HTERT RPE-1 (cell line): Measurements from ENCODE around the gene CEP112.
"Not testable (repeated sequence)": the region's sequence is repeated elsewhere in the genome, so short reads cannot be mapped to it uniquely, and the experiment has no call there.

Experiments used
- in situ Hi-C: fragments of 300-500 bp; cut with MboI; formaldehyde crosslinking; loops from 4 replicates; pipeline ENCODE4 v1.14.3; 2020; ENCODE audit warnings: low sequenced_read_pairs

The CEP112 gene

DNA sequence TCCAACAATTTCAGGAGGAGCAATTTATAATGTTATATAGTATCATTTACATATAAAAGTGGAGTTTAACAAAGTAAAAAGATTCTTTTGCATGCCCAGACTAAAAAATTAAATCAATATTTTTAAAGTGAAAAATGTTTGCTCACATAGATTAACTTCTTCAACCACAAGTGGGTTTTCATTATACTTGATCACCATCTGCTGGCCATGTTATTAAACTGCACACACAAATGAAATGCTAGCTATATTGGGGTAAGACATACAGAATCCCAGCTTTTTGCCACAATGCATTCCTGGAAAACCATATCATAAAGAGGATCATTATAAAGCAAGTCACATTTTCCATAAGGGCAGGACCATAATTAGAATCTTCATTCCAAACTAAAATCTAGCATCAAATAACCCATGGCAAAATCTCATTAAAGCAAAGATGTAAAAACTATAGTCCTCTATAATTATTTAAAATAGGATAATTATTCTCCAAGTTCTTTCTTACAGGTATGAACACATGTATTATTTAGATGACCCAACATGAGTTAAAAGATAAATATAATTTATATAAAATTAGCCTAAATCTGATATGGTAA lies 26.3 kb downstream of the CEP112 start:
- in situ Hi-C loops: no loop called here

DNA sequence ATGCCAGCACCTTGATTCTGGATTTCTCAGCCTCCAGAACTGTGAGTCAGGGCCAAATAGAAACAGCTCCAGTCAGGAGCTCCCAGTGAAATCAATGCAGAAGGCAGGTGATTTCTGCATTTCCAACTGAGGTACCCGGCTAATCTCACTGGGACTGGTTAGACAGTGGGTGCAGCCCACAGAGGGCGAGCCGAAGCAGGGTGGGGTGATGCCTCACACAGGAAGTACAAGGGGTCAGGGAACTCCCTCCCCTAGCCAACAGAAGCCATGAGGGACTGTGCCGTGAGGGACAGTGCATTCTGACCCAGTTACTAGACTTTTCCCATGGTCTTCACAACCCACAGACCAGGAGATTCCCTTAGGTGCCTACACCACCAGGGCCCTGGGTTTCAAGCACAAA lies 36.9 kb downstream of the CEP112 start:
- in situ Hi-C loops: not testable (repeated sequence)

DNA sequence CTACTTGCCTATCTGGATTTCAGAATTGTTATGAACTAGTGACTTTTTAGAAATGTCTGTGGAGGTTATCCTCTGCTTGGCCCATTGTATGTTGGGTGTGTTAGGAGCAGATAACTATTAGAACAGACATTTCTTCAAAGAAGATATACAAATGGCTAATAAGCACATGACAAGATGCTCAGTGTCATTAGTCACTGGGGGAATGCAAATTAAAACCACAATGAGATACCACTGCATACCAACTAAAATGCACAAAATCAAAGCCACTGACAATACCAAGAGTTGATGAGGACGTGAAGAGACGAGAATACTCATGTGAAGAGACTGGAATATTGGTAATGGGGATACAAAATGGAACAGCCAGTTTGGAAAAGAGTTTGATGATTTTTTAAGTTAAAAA lies 39.2 kb downstream of the CEP112 start:
- in situ Hi-C loops: no loop called here

DNA sequence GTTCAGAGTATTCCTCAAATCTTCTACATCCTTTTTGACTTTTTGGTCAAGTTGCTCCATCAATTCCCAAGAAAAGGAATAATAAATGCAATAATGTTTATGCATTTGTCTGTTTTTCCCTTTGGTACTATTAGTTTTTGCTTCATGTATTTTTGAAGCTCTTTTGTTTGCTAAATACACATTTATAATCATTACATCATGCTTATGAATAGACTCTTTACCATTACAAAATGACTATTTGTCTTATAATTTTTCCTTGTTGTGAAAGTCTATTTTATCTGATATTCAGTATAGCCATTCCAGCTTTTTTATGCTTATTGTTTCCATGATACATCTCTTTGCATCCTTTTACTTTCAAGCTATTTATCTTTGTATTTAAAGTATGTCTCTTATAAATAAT lies 41.2 kb downstream of the CEP112 start:
- in situ Hi-C loops: no loop called here

DNA sequence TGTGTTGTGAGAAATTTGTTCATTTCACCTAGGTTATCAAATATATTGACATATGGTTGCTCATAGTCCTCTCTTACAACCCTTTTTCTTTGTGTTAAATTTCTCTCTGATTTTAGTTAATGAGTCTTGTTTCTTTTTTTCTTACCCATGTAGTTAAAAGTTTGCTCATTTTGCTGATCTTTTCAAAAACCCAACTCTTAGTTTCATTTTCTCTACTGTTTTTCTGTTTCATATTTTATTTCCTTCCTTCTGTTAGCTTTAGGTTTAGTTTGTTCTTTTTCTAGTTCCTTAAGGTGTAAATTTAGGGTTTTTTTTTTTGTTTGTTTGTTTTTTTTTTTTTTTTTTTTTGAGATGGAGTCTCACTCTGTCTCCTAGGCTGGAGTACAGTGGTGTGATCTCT lies 42.4 kb downstream of the CEP112 start:
- in situ Hi-C loops: no loop called here

DNA sequence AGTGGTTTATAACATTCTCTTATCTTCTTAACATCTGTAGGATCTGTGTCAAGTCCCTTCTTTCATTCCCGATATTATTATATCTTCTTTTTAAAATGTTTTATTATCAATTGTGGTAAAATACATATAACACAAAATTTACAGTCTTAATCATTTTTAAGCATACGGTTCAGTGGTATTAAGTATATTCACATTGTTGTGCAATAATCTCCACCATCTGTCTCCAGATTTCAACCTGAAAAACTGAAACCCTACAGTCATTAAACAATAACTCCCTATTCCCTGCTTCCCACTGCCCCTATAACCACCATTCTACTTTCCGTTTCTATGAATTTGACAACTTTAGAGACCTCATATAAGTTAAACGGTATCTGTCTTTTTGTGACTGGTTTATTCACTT lies 45.5 kb downstream of the CEP112 start:
- in situ Hi-C loops: no loop called here

DNA sequence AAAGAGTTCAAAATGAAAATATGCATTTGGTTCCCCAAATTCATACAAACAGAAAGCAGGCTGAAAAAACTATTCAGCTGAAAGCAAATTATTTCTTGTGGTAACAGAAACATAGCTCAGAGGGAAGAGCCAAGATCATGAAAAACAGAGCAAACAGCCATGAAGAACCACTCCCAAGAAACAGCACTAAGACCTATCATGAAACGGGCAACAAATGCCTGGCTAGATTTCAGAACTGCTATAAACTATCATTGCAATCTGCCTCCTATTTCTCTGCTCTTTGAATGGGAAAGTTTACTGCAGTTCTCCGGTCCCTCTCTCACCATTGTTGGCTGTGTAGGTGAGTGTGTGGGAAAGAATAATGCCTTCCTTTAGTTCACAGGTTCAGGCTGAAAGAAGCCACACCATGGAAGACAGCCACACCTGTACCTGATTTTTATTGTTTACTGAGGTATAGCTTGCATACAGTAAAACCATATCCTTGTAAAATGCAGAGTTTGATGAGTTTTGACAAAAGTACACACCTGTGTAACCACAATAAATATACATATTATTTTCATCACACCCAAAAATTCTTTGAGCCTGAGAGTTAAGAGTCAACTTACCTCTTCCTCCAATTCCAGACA lies 48.2 kb downstream of the CEP112 start:
- in situ Hi-C loops: no loop called here

DNA sequence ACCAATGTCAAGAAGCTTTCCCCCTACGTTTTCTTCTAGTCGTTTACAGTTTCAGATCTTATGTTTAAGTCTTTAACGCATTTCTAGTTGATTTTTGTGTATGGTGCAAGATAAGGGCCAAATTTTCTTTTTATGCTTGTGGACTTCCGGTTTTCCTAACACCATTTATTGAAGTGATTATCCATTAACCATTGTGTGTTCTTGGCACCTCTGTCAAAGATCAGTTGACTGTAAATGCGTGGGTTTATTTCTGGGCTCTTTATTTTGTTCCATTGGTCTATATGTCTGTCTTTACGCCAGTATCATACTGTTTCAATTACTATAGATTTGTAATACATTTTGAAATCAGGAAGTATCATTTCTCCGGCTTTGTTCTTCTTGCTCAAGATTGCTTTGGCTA lies 49.5 kb downstream of the CEP112 start:
- in situ Hi-C loops: no loop called here

DNA sequence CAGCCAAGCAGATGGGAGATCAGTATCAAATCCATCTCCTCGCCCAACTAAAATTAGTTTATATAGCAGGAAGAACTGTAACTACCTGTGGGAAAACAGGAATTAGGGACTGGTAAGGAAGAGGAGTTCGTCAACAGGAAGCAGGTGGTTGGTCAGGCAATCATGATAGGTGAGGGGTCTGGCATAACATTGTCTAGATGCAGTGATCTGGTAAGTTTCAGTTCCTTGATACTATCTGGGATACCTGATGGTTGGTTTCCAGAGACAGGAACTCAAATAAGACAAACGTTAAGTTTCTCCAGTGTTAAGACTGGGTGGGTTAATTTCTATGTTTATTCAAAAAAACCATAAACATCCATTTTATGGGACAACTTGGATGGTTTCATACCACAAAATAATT lies 53.8 kb downstream of the CEP112 start:
- in situ Hi-C loops: no loop called here

DNA sequence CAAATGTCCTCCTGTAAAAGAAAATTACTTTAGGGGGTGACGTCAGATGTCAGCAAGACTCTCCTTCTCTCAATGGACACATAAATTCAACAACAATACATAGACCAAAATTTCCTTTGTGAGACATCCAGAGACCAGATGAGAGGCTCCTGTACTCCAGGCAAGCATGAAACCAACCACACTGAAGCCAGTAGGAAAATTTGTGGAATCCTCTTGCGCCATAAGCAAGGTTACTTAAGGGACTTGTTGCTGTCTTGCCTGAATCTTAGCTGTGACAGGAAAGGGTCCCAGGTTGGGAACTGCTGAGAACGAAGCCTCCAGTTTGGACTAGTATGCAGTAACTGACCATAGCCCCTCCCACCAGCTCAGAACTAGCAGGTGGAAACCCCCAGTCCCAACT lies 56.0 kb downstream of the CEP112 start:
- in situ Hi-C loops: no loop called here

DNA sequence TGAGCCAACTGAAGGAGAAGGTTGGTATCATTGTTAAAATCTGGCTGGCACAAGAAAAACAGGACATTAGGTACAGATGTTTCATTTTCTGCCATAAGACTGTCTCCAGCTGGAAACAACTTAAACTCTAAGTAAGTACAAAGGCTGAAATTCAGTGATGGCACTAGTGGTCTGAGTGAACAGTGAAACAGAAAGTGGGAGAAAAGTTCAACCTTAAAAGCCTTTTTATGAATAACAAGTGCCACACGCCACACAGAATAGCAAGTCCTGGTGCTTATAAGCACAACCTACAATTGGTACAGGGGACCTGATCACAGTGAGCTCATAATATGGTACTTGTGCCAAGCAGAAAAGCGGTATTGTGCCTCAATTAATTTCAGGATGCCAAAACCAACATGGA lies 56.7 kb downstream of the CEP112 start:
- in situ Hi-C loops: no loop called here

DNA sequence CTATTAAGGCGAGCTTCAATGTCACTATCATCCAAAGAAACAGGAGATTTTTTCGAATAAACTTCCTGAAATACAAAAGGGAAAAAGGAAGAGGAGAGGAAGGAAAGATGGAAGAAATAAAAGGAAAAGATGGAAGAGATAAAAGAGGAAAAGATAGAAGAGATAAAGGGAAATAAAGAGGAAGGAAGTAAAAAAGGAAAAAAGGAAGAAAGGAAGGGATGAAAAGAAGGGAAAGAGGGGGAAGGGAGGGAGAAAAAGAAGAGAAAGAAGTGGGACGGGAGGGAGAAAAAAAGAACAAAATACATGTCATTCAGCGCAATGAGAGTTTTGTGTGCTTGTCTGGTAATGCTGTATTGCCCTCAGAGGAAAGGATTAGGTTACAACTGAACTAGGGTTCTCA lies 62.2 kb downstream of the CEP112 start:
- in situ Hi-C loops: no loop called here

DNA sequence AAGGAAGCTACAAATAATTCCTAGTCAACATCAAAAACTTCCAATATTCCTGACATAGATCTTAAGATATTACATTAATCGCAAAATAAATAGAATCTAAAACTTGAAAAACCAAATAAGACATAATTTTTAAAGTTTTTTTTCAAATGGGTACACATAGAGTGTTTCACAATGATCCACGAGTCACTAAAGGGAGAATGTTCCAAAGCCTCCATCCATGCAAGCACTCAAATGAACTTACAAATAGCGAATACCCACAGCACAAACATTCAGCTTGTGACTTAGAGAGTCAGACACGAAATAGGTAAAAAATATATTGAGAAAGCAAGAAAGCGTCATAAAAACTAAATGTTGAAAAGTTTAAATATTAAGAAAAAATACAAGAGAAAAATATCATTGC lies 65.7 kb downstream of the CEP112 start:
- in situ Hi-C loops: no loop called here

DNA sequence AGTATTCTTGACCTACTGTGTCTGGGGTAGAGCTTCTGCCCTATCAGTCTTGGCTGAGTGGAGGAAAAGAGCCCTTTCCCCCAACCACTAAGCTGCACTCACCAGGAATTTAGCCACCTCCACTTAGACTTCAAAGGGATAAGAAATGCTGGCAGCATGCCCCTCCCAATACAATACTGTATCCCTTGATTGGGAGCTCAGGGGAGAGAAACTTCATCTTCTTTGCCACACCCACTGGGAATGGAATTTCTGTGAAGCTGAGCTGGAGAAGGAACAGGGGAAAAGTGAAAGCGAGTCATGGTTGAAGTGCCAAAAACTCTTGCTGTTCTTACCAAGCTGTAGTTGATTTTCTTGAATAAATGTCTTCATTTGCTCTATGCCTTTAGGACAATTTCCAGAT lies 68.8 kb downstream of the CEP112 start:
- in situ Hi-C loops: no loop called here

DNA sequence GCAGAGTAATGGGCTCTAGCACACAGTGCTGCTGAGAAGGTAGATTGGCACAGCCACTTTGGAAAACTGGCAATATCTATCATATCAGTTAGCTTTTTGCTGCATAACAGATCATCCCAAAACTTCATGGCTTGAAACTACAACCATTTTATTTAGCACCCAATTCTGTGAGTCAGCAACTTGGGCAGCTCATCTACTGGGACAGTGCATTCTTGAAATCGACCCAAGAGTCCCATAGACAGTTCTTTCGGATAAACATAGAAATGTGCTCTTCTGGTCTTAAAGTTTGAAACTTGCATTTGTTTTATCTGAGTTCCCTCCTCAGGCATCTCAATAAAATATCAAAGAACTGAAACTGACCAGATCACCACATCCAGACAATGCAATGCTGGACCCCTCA lies 76.7 kb downstream of the CEP112 start:
- in situ Hi-C loops: no loop called here

DNA sequence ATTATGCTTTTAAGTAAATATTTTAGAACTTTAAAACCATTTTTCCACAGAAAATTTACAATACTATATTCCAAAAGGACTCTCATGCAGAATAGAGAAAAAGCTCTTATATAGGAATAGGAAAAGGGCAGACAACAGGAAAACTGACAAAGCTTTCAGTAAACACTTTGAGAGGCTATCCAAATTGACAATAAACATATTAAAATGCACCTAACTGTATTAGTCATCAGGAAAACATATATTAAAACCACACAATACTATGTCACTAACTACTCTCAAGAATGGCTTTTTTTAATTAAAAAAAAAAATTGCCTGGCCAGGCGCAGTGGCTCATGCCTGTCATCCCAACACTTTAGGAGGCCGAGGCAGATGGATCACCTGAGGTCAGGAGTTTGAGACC lies 77.3 kb downstream of the CEP112 start:
- in situ Hi-C loops: no loop called here

DNA sequence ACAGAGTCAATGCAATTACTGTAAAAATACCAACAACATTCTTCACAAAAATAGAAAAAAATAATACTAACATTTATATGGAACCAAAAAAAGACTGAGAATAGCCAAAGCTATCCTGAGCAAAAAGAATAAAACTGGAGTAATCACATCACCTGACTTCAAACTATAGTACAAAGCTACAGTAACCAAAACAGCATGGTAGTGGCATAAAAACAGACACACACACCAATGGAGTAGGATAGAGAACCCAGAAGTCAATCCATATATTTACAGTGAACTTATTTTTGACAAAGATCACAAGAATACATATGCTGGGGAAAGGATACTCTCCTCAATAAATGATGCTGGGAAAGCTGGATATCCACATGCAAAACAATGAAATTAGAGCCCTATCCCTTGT lies 84.2 kb downstream of the CEP112 start:
- in situ Hi-C loops: no loop called here

DNA sequence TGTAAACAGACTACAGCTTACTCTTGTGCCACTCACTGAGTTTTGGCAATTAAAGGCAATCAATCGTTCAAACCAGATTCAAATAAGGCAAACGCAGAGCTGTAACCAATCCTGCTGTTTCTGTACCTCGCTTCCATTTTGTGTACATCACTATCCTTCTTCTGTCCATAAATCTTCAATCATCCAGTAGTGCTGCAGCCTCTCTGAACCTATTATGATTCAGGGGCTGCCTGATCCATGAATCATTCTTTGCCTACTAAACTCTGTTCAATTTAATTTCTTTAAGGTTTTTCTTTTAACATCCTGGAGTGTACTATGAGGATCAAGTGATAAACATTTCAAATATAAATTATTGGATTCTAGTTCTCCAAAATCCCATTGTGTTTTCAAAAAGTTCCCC lies 93.9 kb downstream of the CEP112 start:
- in situ Hi-C loops: no loop called here

DNA sequence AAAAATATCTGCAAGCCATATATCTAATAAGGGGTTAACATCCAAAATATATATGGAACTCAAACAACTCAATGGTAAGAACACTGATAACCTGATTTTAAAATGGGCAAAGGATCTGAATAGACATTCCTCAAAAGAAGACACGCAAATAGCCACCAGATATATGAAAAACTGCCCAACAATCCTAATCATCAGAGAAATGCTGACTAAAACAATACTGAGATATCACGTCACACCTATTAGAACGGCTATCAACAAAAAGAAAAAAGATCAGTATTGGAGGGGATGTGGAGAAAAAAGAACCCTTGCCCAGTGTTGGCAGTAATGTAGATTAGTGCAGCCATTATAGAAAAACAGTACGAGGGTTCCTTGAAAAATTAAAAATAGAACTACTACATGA lies 97.2 kb downstream of the CEP112 start:
- in situ Hi-C loops: no loop called here

DNA sequence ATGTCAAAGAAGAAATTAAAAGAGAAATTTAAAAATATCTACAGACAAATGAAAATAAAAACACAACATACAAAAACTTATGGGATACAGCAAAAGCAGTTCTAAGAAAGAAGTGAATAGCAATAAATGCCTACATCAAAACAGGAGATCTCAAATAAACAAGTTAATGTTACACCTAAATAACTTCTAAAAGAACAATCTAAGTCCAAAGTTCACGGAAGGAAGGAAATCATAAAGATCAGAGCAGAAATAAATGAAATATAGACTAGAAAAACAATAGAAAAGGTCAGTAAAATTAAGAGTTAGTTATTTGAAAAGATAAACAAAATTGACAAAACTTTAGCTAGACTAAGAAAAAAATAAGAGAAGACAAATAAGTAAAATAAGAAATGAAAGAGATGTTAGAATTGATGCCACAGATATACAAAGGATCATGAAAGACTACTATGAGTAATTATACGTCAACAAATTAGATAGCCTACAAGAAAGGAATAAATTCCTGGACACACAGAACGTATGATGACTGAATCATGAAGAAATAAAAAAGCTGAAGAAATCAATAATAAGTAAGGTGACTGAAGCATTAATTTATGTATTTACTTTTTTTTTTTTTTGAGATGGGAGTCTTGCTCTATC lies 100.4 kb downstream of the CEP112 start:
- in situ Hi-C loops: no loop called here

DNA sequence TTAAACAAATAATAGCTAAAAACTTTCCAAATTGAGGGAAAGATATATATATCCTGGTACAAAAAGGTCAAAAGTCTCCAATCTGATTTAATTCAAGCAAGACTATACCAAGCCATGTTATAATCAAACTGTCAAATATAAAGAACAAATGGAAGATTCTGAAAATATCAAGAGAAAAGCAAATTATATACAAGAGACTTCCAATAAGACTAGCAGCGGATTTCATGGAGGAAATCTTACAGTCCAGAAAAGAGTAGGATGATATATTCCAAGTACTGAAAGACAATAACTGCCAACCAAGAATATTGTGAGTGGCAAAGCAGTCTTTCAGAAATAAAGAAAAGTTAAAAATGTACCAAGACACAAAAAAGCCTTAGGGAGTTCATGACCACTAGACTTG lies 102.2 kb downstream of the CEP112 start:
- in situ Hi-C loops: no loop called here

DNA sequence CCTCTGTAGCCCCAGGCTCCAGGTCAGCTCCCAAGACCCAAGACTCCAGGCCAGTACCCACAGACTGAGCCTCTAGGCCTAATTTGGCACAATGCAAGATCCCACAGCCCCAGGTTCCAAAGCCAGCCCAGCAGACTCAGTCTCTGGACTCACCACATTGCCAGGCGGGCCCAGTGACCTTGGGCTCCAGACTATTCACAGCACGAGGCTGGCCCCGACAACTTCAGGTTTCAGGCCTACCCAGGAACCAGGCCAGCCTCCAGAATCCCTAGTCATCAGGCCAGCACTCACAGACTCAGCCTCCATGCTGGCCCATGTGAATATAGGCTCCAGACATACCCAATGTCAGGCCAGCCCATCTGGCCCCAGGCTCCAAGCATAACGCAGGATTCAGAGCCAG lies 103.8 kb downstream of the CEP112 start:
- in situ Hi-C loops: no loop called here

DNA sequence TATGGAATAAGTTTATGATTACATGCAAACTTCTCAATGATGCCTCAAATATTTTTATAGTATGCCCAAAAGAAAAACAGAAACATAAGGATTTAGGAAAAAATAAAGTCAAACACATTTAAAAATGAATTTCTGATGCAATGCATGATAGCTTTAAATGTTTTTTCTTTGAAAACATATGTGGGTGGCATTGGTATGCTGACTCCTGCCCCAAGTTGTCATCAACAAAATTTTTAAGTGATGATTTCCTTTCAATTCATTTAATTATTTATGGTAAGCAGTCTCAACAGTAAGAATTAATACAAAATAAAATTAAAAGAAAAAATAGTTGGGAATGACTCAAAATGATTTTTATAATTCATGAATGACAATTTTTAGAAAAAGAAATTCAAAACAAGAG lies 104.9 kb downstream of the CEP112 start:
- in situ Hi-C loops: no loop called here
